HCT116 (cell line): ENCODE data around the gene HMCN1. TPM values are rescaled to one million over a fixed set of nuclear protein-coding genes. Genes with fewer than 3 reads are reported as not detected.

Source experiments
- ATAC-seq: fragments of 200-7000 bp; cut with Tn5 transposase; 2 replicates; pipeline ENCODE4 v1.9.1; 2020; ENCODE audit warnings: mild to moderate bottlenecking, moderate library complexity
- BruUV-seq: library from RNA; stranded (reverse); fragments of 400-500 nt; replicated peaks from 2 replicates; lab custom pipeline; 2021; lab: Mats Ljungman, UMichigan
- CTCF ChIA-PET: fragments of 300-600 bp; sonication (Branson Sonifier 250); formaldehyde crosslinking; loops from one replicate; lab custom pipeline; 2021; ENCODE audit warnings: antibody characterized with exemption; lab: Charles Lee
- POLR2A ChIA-PET: fragments of 300-600, 350-600 bp; sonication (Branson Sonifier 250); formaldehyde crosslinking; loops from one replicate; lab custom pipeline; 2021; ENCODE audit warnings: antibody characterized with exemption; lab: Charles Lee
- RAD21 ChIA-PET, 2 experiments: fragments of 300-600 bp; sonication (Branson Sonifier 250); formaldehyde crosslinking; loops; one replicate each; lab custom pipeline; 2023; ENCODE audit warnings: low total read pairs in 2 of 2; ENCODE audit not compliant: uncharacterized antibody in 2 of 2, unreplicated experiment in 2 of 2, low non-redundant PET in 1 of 2; lab: Charles Lee
- DNase-seq: peaks from one replicate; pipeline ENCODE4 v3.0.0-alpha.2; 2010; ENCODE audit warnings: low read depth, low spot score
- H2AFZ ChIP-seq: fragments of 200-600 bp; shearing (Covaris generic), sonication (generic); 2 replicates; pipeline ENCODE4 v1.6.1; 2017; ENCODE audit warnings: low read depth, mixed run types, mixed read lengths, antibody characterized with exemption, low read length; ENCODE audit not compliant: poor library complexity, severe bottlenecking
- H3K27ac ChIP-seq: 2 replicates; pipeline ENCODE4 v1.5.1; 2012; ENCODE audit warnings: low read depth, low read length
- H3K27me3 ChIP-seq: fragments of 200-600 bp; sonication (generic); 2 replicates; pipeline ENCODE4 v1.6.1; 2016; ENCODE audit warnings: mixed run types, low read length, mixed read lengths; ENCODE audit not compliant: insufficient read depth
- H3K36me3 ChIP-seq, 2 experiments: fragments of 200-500 bp in 1 of 2; fragments of 200-600 bp in 1 of 2; sonication (Bioruptor generic) in 1 of 2; sonication (generic) in 1 of 2; 2 replicates each; pipeline versions ENCODE4 v1.5.1 to v1.6.1; 2014 to 2016; ENCODE audit warnings: low read length in 2 of 2, inconsistent platforms in 1 of 2, mixed read lengths in 1 of 2, mixed run types in 1 of 2; ENCODE audit not compliant: insufficient read depth in 2 of 2, control insufficient read depth in 1 of 2
- H3K4me1 ChIP-seq, 2 experiments: fragments of 200-600 bp in 1 of 2; sonication (generic) in 1 of 2; 2 replicates each; pipeline versions ENCODE4 v1.5.1 to v1.6.1; 2012 to 2017; ENCODE audit warnings: low read length in 2 of 2, inconsistent platforms in 1 of 2, mild to moderate bottlenecking in 1 of 2, mixed read lengths in 1 of 2, mixed run types in 1 of 2, moderate library complexity in 1 of 2; ENCODE audit not compliant: insufficient read depth in 2 of 2, control insufficient read depth in 1 of 2
- H3K4me2 ChIP-seq: fragments of 200-600 bp; sonication (generic); 2 replicates; pipeline ENCODE4 v1.6.1; 2017; ENCODE audit warnings: mixed run types, low read length, mixed read lengths
- H3K4me3 ChIP-seq, 2 experiments: fragments of 200-600 bp in 1 of 2; sonication (generic) in 1 of 2; replicated peaks in 1 of 2; 2 replicates each; pipeline ENCODE4 v1.5.1; 2011 to 2016; ENCODE audit warnings: low read length in 2 of 2, control low read depth in 1 of 2, low read depth in 1 of 2, mild to moderate bottlenecking in 1 of 2, mixed read lengths in 1 of 2, mixed run types in 1 of 2
- H3K79me2 ChIP-seq: fragments of 200-600 bp; sonication (generic); 2 replicates; pipeline ENCODE4 v1.6.1; 2017; ENCODE audit warnings: mild to moderate bottlenecking, mixed run types, low read length, moderate library complexity, mixed read lengths; ENCODE audit not compliant: insufficient read depth
- H3K9ac ChIP-seq: fragments of 200-600 bp; sonication (generic); 2 replicates; pipeline ENCODE4 v1.6.1; 2016; ENCODE audit warnings: low read length, mixed read lengths
- H3K9me2 ChIP-seq: fragments of 200-600 bp; sonication (generic), shearing (Covaris generic); 2 replicates; pipeline ENCODE4 v1.6.1; 2017; ENCODE audit warnings: mixed run types, mild to moderate bottlenecking, moderate library complexity; ENCODE audit not compliant: insufficient read depth
- H3K9me3 ChIP-seq, 2 experiments: fragments of 200-500 bp in 1 of 2; fragments of 200-600 bp in 1 of 2; sonication (Bioruptor generic) in 1 of 2; sonication (generic) in 1 of 2; 2 replicates each; pipeline ENCODE4 v1.6.1; 2014 to 2017; ENCODE audit warnings: low read length in 2 of 2, mixed read lengths in 2 of 2, inconsistent platforms in 1 of 2, low read depth in 1 of 2, mild to moderate bottlenecking in 1 of 2, mixed run types in 1 of 2, moderate library complexity in 1 of 2; ENCODE audit not compliant: control insufficient read depth in 1 of 2, insufficient read depth in 1 of 2
- H4K20me1 ChIP-seq: fragments of 200-600 bp; sonication (generic), shearing (Covaris generic); 2 replicates; pipeline ENCODE4 v1.6.1; 2017; ENCODE audit warnings: mixed run types, mild to moderate bottlenecking, moderate library complexity; ENCODE audit not compliant: insufficient read depth
- CBX3 ChIP-seq: IDR thresholded peaks from 2 replicates; pipeline ENCODE4 v1.6.1; 2012; ENCODE audit warnings: low read depth
- CEBPB ChIP-seq: IDR thresholded peaks from 2 replicates; pipeline ENCODE4 v1.6.1; 2012; ENCODE audit warnings: low read depth
- CTCF ChIP-seq, 3 experiments: fragments of 200-600 bp in 1 of 3; sonication (generic) in 1 of 3; IDR thresholded peaks in 2 of 3; conservative IDR thresholded peaks in 1 of 3; 2 replicates each; pipeline ENCODE4 v1.5.1; 2012 to 2017; ENCODE audit warnings: low read depth in 2 of 3, low read length in 2 of 3, antibody characterized with exemption in 1 of 3, borderline replicate concordance in 1 of 3, control low read depth in 1 of 3, mild to moderate bottlenecking in 1 of 3, mixed read lengths in 1 of 3, mixed run types in 1 of 3, moderate library complexity in 1 of 3; ENCODE audit not compliant: insufficient read depth in 1 of 3
- ELF1 ChIP-seq: IDR thresholded peaks from 2 replicates; pipeline ENCODE4 v1.6.1; 2012; ENCODE audit warnings: low read depth, borderline replicate concordance
- EZH2 ChIP-seq: fragments of 200-600 bp; sonication (generic); IDR thresholded peaks from 2 replicates; pipeline ENCODE4 v1.6.1; 2017; ENCODE audit warnings: antibody characterized with exemption, mixed run types
- EZH2phosphoT487 ChIP-seq: fragments of 200-600 bp; IDR thresholded peaks from 2 replicates; pipeline ENCODE4 v1.6.1; 2018; ENCODE audit warnings: antibody characterized with exemption, borderline replicate concordance
- FOSL1 ChIP-seq: IDR thresholded peaks from 2 replicates; pipeline ENCODE4 v1.6.1; 2012; ENCODE audit warnings: low read depth
- POLR2A ChIP-seq: IDR thresholded peaks from 2 replicates; pipeline ENCODE4 v1.7.0; 2011; ENCODE audit warnings: borderline replicate concordance; ENCODE audit not compliant: insufficient read depth, insufficient read length; ENCODE audit errors: extremely low read depth
- RAD21 ChIP-seq: IDR thresholded peaks from 2 replicates; pipeline ENCODE4 v1.6.1; 2012; ENCODE audit warnings: low read depth, mild to moderate bottlenecking
- SIN3A ChIP-seq: IDR thresholded peaks from 2 replicates; pipeline ENCODE4 v1.6.1; 2012; ENCODE audit warnings: low read depth
- SP1 ChIP-seq: IDR thresholded peaks from 2 replicates; pipeline ENCODE4 v1.6.1; 2012; ENCODE audit warnings: low read depth
- SRF ChIP-seq: IDR thresholded peaks from 2 replicates; pipeline ENCODE4 v1.6.1; 2012; ENCODE audit warnings: low read depth
- TCF7L2 ChIP-seq: IDR thresholded peaks from 2 replicates; pipeline ENCODE4 v1.7.0; 2011; ENCODE audit warnings: borderline replicate concordance, inconsistent platforms; ENCODE audit not compliant: insufficient read depth, insufficient read length; ENCODE audit errors: extremely low read depth
- YY1 ChIP-seq: IDR thresholded peaks from 2 replicates; pipeline ENCODE4 v1.6.1; 2011; ENCODE audit warnings: low read length, low read depth, moderate library complexity, mild to moderate bottlenecking; ENCODE audit not compliant: insufficient replicate concordance; ENCODE audit errors: extremely low read depth
- ZFX ChIP-seq: fragments of 450-650 bp; IDR thresholded peaks from 2 replicates; pipeline ENCODE4 v1.6.1; 2017
- ZNF274 ChIP-seq: fragments of 200-500 bp; sonication (Bioruptor generic); IDR thresholded peaks from 2 replicates; pipeline ENCODE4 v1.6.1; 2014; ENCODE audit warnings: mild to moderate bottlenecking, low read depth, low read length, inconsistent platforms
- intact Hi-C: fragments of 100-400 bp; cut with micrococcal nuclease; formaldehyde crosslinking; loops from 2 replicates; pipeline ENCODE4 v1.10.0; 2022
- total RNA-seq: library from RNA; stranded (reverse); gene quantifications from one replicate; pipeline ENCODE4 v1.2.1, GENCODE V29; 2021; ENCODE audit not compliant: unreplicated experiment
- TF ChIP-seq, protein P1 (sequence below): IDR thresholded peaks from 2 replicates; pipeline ENCODE4 v1.6.1; 2012

HMCN1 gene
- total RNA-seq, 1 experiment from 2014 or later: 0.59 TPM

GRCh38 chr1:186207391-186208085 lies 473.3 kb downstream of the HMCN1 start:
- Histone ChIP-seq H3K4me2 (no peak overlapping the region), H3K9me2 (no peaks in the 10 kb centered on the region), H4K20me1 (no peaks in the 10 kb centered on the region), H3K36me3 (no peaks in the 10 kb centered on the region), H3K9ac (no peak overlapping the region), H3K9me3 (no peaks in the 10 kb centered on the region), H3K79me2 (no peaks in the 10 kb centered on the region), H2AFZ (no peak overlapping the region), H3K27me3 (no peaks in the 10 kb centered on the region), H3K4me3 (no peak overlapping the region), H3K27ac (no peak overlapping the region), H3K4me1 (no peaks in the 10 kb centered on the region)
- RAD21 ChIA-PET: no interaction called here
- intact Hi-C loops: no loop called here
- DNase-seq (no peak), ATAC-seq (no peak)
- POLR2A ChIA-PET: no interaction called here
- CTCF ChIA-PET: interaction anchor here (1.1 to 2.1 kb wide), 2 partner anchors 52 to 487 kb away, joined by 3 to 8 read pairs; no protein-coding TSS in a partner anchor
- TF ChIP-seq SP1 (no peak), SRF (no peak), YY1 (no peak), CEBPB (no peak), EZH2phosphoT487 (no peak), POLR2A (no peak), TCF7L2 (no peak), SIN3A (no peak), CTCF (IDR thresholded peaks at IDR 0.05 in 2 of 3, conservative IDR thresholded peaks at IDR 0.05 in 1 of 3; ENCODE audit: borderline replicate concordance in 1 of 3, insufficient read depth in 1 of 3, low read depth in 2 of 3, low read length in 2 of 3) (no peak), EZH2 (no peak), ELF1 (no peak), FOSL1 (no peak), CBX3 (no peak), ZNF274 (no peak), RAD21 (no peak), ZFX (no peak)
- TF ChIP-seq, protein P1, sequence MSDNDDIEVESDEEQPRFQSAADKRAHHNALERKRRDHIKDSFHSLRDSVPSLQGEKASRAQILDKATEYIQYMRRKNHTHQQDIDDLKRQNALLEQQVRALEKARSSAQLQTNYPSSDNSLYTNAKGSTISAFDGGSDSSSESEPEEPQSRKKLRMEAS: no peak
- no TSS peak for BruUV-seq
